ENCODE measurements around the gene MRPS14.
"Not testable (repeated sequence)": the region's sequence is repeated elsewhere in the genome, so short reads cannot be mapped to it uniquely, and the experiment has no call there.

Gene MRPS14

DNA sequence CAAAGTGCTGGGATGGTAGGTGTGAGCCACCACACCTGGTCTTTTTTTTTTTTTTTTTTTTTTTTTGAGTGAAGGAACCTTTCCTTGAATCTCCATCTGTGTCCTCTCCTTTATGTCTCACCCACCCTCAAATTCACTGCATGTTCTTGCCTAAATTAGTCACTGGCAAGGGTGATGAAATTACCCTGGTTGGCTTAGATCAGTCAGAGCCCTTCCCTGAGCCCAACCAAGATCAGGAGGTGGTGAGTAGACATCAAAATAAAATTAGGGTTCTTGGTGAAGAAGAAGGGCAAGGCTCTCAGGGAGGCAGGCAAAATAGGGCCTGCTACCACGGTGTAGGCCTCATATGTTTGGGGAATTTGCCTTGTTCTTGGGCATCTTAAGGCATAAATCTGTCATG is 39.1 kb upstream of the MRPS14 start:
- DNase-seq (ENCODE audit: low spot score): no peak

DNA sequence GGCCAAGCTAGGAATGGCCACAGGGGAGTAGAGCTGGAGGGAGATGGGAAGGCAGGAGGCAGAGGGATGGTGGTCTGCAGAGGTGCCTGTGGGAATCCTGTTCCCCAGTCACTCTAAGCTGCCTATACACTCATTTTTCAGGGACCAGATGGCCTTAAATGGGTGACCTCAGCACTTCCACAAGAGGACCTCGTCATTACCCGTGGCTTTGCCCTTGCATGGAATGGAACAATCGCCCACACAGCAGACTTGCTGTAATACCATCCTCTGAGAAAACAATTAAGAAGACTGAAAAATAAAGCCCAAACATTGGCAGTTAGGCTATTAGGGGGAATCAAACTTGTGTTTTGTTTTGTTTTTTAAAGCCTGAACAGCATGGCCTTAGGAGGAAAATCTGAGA is 31.5 kb upstream of the MRPS14 start:
- DNase-seq (ENCODE audit: low spot score): no peak
- TF ChIP-seq, protein P1, sequence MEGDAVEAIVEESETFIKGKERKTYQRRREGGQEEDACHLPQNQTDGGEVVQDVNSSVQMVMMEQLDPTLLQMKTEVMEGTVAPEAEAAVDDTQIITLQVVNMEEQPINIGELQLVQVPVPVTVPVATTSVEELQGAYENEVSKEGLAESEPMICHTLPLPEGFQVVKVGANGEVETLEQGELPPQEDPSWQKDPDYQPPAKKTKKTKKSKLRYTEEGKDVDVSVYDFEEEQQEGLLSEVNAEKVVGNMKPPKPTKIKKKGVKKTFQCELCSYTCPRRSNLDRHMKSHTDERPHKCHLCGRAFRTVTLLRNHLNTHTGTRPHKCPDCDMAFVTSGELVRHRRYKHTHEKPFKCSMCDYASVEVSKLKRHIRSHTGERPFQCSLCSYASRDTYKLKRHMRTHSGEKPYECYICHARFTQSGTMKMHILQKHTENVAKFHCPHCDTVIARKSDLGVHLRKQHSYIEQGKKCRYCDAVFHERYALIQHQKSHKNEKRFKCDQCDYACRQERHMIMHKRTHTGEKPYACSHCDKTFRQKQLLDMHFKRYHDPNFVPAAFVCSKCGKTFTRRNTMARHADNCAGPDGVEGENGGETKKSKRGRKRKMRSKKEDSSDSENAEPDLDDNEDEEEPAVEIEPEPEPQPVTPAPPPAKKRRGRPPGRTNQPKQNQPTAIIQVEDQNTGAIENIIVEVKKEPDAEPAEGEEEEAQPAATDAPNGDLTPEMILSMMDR (IDR thresholded peaks at IDR 0.05; ENCODE audit: extremely low read depth, missing control alignments): no peak

More for the DNA sequence above, 39.1 kb upstream of the MRPS14 start:
- TF ChIP-seq, protein P1 (IDR thresholded peaks at IDR 0.05; ENCODE audit: extremely low read depth, missing control alignments): no peak

DNA sequence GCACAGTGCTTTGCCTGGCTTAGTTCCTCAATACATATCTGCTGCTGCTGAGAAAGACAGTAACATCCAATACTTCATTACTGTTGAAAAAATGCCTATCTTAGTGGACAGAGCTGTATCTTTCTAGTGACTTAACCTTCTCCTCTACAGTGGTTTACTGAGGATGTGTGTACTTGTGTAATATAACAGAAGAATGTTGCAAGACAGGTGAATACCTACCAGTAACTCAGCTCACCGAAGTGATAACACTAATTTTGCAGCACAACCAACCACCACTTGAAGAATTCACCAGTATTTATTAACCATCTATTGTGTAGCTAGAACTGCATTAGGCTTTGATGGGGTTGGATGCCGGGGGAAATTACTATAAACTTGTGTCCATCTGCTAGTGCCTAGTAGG is 27.8 kb upstream of the MRPS14 start:
- TF ChIP-seq, protein P1 (IDR thresholded peaks at IDR 0.05; ENCODE audit: extremely low read depth, missing control alignments): no peak
- no peak for DNase-seq (ENCODE audit: low spot score)

DNA sequence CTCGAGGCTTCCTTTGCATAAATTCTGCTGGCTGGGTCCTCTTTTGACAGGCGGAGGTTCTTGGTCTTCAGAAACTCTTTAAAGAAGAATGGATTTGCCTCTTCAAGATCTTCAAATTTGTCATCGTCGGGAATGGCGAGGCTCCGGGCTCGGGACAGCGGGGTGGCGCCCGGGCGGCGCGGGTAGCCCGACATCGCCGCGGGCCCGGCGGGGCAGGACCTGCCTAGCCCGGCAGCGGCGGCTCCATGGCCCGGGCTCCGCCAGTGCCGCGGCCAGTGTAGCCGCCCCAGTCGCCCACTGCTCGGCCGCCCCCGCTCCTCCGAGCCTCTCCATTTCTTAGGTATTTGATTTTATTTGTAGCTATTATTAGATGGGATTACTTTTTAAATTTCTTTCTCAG is 22.3 kb upstream of the MRPS14 start:
- TF ChIP-seq, protein P1 (IDR thresholded peaks at IDR 0.05; ENCODE audit: extremely low read depth, missing control alignments): no peak
- DNase-seq (ENCODE audit: low spot score): no peak

DNA sequence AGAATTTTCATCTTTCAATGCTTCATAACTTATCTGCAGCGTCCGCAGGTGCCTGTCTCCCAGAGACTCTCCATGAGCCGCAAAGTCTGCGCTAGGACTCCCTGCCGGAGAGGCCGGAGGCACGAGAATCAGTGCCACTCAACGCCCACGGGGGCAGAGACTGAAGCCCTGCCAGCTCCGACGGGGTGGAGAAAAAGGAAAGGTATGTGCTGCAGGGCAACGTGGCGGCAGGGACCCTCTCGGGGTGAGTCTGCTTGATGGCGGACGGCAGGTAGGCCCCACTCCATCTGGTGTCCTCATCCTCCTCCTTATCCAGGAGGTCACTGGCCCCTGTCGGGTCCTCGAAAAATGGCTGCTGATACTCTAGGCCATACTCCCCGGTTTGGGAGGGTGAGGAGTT is 21.9 kb upstream of the MRPS14 start:
- TF ChIP-seq, protein P1 (IDR thresholded peaks at IDR 0.05; ENCODE audit: extremely low read depth, missing control alignments): no peak

DNA sequence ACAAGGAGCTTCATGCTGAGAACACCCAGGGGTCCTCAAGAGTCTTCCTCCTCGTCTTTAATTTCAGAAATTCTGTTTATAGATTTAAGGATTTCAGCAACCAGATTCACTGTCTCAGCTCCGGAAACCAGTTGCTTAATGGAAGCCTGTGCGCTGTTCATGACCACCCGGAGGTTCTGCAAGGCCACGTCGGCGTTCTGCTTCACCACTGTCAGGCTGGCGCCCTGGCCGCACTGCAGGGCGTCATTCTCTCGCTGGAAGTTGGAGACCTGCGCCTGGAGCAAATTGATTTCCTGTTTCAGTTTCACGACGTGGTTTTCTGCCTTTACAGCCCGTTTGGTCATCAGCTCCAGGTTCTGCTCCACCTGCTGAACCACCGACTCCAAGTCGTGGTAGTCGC is 21.4 kb upstream of the MRPS14 start:
- not testable (repeated sequence) for DNase-seq (ENCODE audit: low spot score)

More for the DNA sequence above, 21.9 kb upstream of the MRPS14 start:
- no peak for DNase-seq (ENCODE audit: low spot score)

DNA sequence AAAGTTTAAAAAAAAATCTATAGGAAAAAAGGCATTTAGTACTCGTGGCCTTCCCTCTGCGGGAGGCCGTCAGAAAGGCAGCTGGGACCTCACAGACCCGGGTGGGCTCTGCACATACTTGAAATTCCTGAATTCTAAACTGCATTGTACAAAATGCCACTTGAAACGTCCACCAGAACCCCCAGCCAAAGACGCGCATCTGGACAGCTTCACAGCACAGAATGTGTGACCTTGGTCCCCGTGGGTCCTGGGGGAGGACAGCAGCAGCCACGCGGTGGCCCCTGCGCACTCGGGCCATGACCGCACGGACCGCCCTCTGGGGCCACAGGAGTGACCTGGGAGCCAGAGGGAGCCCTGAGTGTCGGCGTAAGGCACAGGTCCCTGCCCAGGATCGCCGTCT is 20.6 kb upstream of the MRPS14 start:
- TF ChIP-seq, protein P1 (IDR thresholded peaks at IDR 0.05; ENCODE audit: extremely low read depth, missing control alignments): no peak
- no peak for DNase-seq (ENCODE audit: low spot score)

DNA sequence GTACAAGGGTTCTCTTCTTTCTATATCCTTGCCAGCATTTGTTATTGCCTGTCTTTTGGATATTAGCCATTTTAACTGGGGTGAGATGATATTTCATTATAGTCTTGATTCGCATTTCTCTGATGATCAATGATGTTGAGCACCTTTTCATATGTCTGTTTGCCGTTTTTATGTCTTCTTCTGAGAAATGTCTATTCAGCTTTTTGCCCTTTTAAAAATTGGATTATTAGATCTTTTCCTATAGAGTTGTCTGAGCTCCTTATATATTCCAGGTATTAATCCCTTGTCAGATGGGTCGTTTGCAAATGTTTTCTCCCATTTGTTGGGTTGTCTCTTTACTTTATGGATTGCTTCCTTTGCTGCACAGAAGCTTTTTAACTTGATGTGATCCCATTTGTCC is 19.4 kb upstream of the MRPS14 start:
- DNase-seq (ENCODE audit: low spot score): no peak
- TF ChIP-seq, protein P1 (IDR thresholded peaks at IDR 0.05; ENCODE audit: extremely low read depth, missing control alignments): no peak

All from GM20000 (cell line).